HG02970 (cell line): ENCODE measurements around the gene ASPDH.

Experiments used
- ATAC-seq: cut with Tn5 transposase; IDR thresholded peaks from one replicate; pipeline ENCODE4 v1.9.1; 2021; ENCODE audit warnings: mild to moderate bottlenecking, moderate library complexity, moderate number of reproducible peaks; ENCODE audit not compliant: unreplicated experiment, low FRiP score

ASPDH gene

GRCh38 chr19:50513746-50514345, at the start of gene ASPDH:
ASPDH (minus strand) TSS chr19:50513913; CDS start chr19:50513823, 90 bp downstream.
- no peak for ATAC-seq

GRCh38 chr19:50562996-50563395, 49.3 kb upstream of the ASPDH start:
- ATAC-seq, result no peak

- ATAC-seq, result no peak
Measured at GRCh38 chr19:50562329-50562728, 48.6 kb upstream of the ASPDH start.

- ATAC-seq, result no peak
Measured at GRCh38 chr19:50559636-50560035, 45.9 kb upstream of the ASPDH start.

- ATAC-seq, result no peak
Measured at GRCh38 chr19:50558449-50558848, 44.7 kb upstream of the ASPDH start.

GRCh38 chr19:50558039-50558438, 44.3 kb upstream of the ASPDH start:
- no peak for ATAC-seq

- ATAC-seq, result no peak
Measured at GRCh38 chr19:50557009-50557613, 43.4 kb upstream of the ASPDH start.

- no peak for ATAC-seq
Measured at GRCh38 chr19:50556282-50557008, 42.7 kb upstream of the ASPDH start.

- no peak for ATAC-seq
Measured at GRCh38 chr19:50555450-50556281, 42.0 kb upstream of the ASPDH start.

GRCh38 chr19:50555033-50555432, 41.3 kb upstream of the ASPDH start:
- no peak for ATAC-seq

- no peak for ATAC-seq
Measured at GRCh38 chr19:50554212-50554611, 40.5 kb upstream of the ASPDH start.

- no peak for ATAC-seq
Measured at GRCh38 chr19:50553134-50553703, 39.5 kb upstream of the ASPDH start.

GRCh38 chr19:50552540-50552939, 38.8 kb upstream of the ASPDH start:
- ATAC-seq, result no peak

GRCh38 chr19:50551715-50552187, 38.0 kb upstream of the ASPDH start:
- no peak for ATAC-seq

- no peak for ATAC-seq
Measured at GRCh38 chr19:50551034-50551714, 37.5 kb upstream of the ASPDH start.

GRCh38 chr19:50550594-50550966, 36.9 kb upstream of the ASPDH start:
- ATAC-seq, result no peak

GRCh38 chr19:50549927-50550593, 36.3 kb upstream of the ASPDH start:
- no peak for ATAC-seq

GRCh38 chr19:50549059-50549926, 35.6 kb upstream of the ASPDH start:
- no peak for ATAC-seq
